NCI-H146 (cell line): Measurements from ENCODE around the gene CRAT.
A peak's percentile ranks its signal among the peaks of the same experiment; 100 is the strongest.

ENCODE experiments used
- DNase-seq: peaks from one replicate; lab custom pipeline; 2025; lab: John Stamatoyannopoulos, UW

Gene CRAT

GRCh38 chr9:129110740-129111527 is at the start of gene CRAT, which contains the start of gene PTPA:
CRAT (minus strand) TSS chr9:129110793; CDS start chr9:129110509, 284 bp downstream.
PTPA (plus strand) TSS chr9:129111415; CDS start chr9:129111601, 186 bp downstream.
- peak; percentile 91 for DNase-seq

GRCh38 chr9:129156163-129156562 is 45.6 kb upstream of the CRAT start:
- no peak for DNase-seq

- DNase-seq = no peak
Observed at GRCh38 chr9:129154866-129155477, 44.4 kb upstream of the CRAT start.

- no peak for DNase-seq
Observed at GRCh38 chr9:129151469-129151868, 40.9 kb upstream of the CRAT start.

GRCh38 chr9:129150672-129151211 is 40.1 kb upstream of the CRAT start:
- no peak for DNase-seq

- no peak for DNase-seq
Observed at GRCh38 chr9:129150122-129150521, 39.5 kb upstream of the CRAT start.

- no peak for DNase-seq
Observed at GRCh38 chr9:129149442-129149841, 38.8 kb upstream of the CRAT start.

- no peak for DNase-seq
Observed at GRCh38 chr9:129148463-129149204, 38.0 kb upstream of the CRAT start.

- DNase-seq = no peak
Observed at GRCh38 chr9:129146441-129146941, 35.9 kb upstream of the CRAT start.

GRCh38 chr9:129145841-129146292 is 35.3 kb upstream of the CRAT start:
- DNase-seq = no peak

- DNase-seq = no peak
Observed at GRCh38 chr9:129145316-129145715, 34.7 kb upstream of the CRAT start.

- peak; percentile 30 for DNase-seq
Observed at GRCh38 chr9:129143031-129143927, 32.7 kb upstream of the CRAT start.

GRCh38 chr9:129142138-129142935 is 31.7 kb upstream of the CRAT start:
- no peak for DNase-seq

GRCh38 chr9:129141066-129142041 is 30.8 kb upstream of the CRAT start:
- DNase-seq = no peak

- no peak for DNase-seq
Observed at GRCh38 chr9:129140397-129141065, 29.9 kb upstream of the CRAT start.

GRCh38 chr9:129139993-129140396 is 29.4 kb upstream of the CRAT start:
- no peak for DNase-seq

GRCh38 chr9:129139233-129139992 is 28.8 kb upstream of the CRAT start:
- peak; percentile 33 for DNase-seq
